SK-N-SH treated with all-trans-retinoic acid at 6 μM for 48 hours (cell line): ENCODE measurements around the gene KCNQ5.

ENCODE experiments used
- ATAC-seq: fragments of 200-7000 bp; cut with Tn5 transposase; 3 replicates; pipeline ENCODE4 v1.9.1; 2020; ENCODE audit warnings: mild to moderate bottlenecking, moderate library complexity
- ARNTL ChIP-seq: fragments of 450-650 bp; formaldehyde crosslinking; IDR thresholded peaks from 2 replicates; pipeline ENCODE4 v1.5.0; 2020; ENCODE audit warnings: low read depth, mild to moderate bottlenecking, moderate library complexity, borderline replicate concordance
- BACH2 ChIP-seq: fragments of 250-450 bp; sonication (Bioruptor Pico); IDR thresholded peaks from 2 replicates; pipeline ENCODE4 v1.9.0; 2021; ENCODE audit warnings: mild to moderate bottlenecking, borderline replicate concordance
- CSDC2 ChIP-seq: fragments of 250-450 bp; sonication (Bioruptor Pico); IDR thresholded peaks from 2 replicates; pipeline ENCODE4 v1.5.0; 2020; ENCODE audit warnings: mild to moderate bottlenecking, moderate library complexity
- CSRNP3 ChIP-seq: fragments of 250-450 bp; sonication (Bioruptor Pico); IDR thresholded peaks from 2 replicates; pipeline ENCODE4 v1.5.1; 2021; ENCODE audit warnings: mild to moderate bottlenecking, moderate library complexity
- ESRRG ChIP-seq: fragments of 250-450 bp; sonication (Bioruptor Pico); IDR thresholded peaks from 2 replicates; pipeline ENCODE4 v1.6.1; 2021; ENCODE audit warnings: mild to moderate bottlenecking
- GLIS3 ChIP-seq: fragments of 250-450 bp; sonication (Bioruptor Pico); IDR thresholded peaks from 2 replicates; pipeline ENCODE4 v1.5.0; 2020; ENCODE audit warnings: mild to moderate bottlenecking, moderate library complexity
- ISL1 ChIP-seq: fragments of 250-450 bp; sonication (Bioruptor Pico); IDR thresholded peaks from 2 replicates; pipeline ENCODE4 v2.1.2; 2022; ENCODE audit warnings: mild to moderate bottlenecking, moderate library complexity
- OSR1 ChIP-seq: fragments of 250-450 bp; sonication (Bioruptor Pico); IDR thresholded peaks from 2 replicates; pipeline ENCODE4 v1.8.0; 2022; ENCODE audit warnings: moderate library complexity, mild to moderate bottlenecking, inconsistent platforms
- PATZ1 ChIP-seq: fragments of 250-450 bp; sonication (Bioruptor Pico); IDR thresholded peaks from 2 replicates; pipeline ENCODE4 v1.8.0; 2020; ENCODE audit warnings: mild to moderate bottlenecking, moderate library complexity, borderline replicate concordance
- POU6F1 ChIP-seq: fragments of 250-450 bp; sonication (Bioruptor Pico); IDR thresholded peaks from 2 replicates; pipeline ENCODE4 v1.8.0; 2021; ENCODE audit warnings: low read depth, mild to moderate bottlenecking, moderate library complexity, borderline replicate concordance
- PPARA ChIP-seq: fragments of 250-450 bp; sonication (Bioruptor Pico); IDR thresholded peaks from 2 replicates; pipeline ENCODE4 v1.5.0; 2020; ENCODE audit warnings: mild to moderate bottlenecking, borderline replicate concordance
- RARB ChIP-seq: fragments of 250-450 bp; sonication (Bioruptor Pico); IDR thresholded peaks from 2 replicates; pipeline ENCODE4 v1.8.0; 2021; ENCODE audit warnings: mild to moderate bottlenecking, moderate library complexity
- SNAI2 ChIP-seq: fragments of 250-450 bp; sonication (Bioruptor Pico); IDR thresholded peaks from 2 replicates; pipeline ENCODE4 v1.5.0; 2020; ENCODE audit warnings: mild to moderate bottlenecking, moderate library complexity
- TCF4 ChIP-seq: fragments of 250-450 bp; sonication (Bioruptor Pico); IDR thresholded peaks from 2 replicates; pipeline ENCODE4 v1.8.0; 2021; ENCODE audit warnings: mild to moderate bottlenecking, moderate library complexity, borderline replicate concordance
- TOX ChIP-seq: fragments of 250-450 bp; sonication (Bioruptor Pico); IDR thresholded peaks from 2 replicates; pipeline ENCODE4 v1.8.0; 2021; ENCODE audit warnings: mild to moderate bottlenecking, moderate library complexity, borderline replicate concordance
- TSHZ2 ChIP-seq: fragments of 250-450 bp; sonication (Bioruptor Pico); IDR thresholded peaks from 2 replicates; pipeline ENCODE4 v1.5.0; 2020; ENCODE audit warnings: mild to moderate bottlenecking, moderate library complexity
- ZC3H10 ChIP-seq: fragments of 250-450 bp; sonication (Bioruptor Pico); IDR thresholded peaks from 2 replicates; pipeline ENCODE4 v1.5.1; 2021; ENCODE audit warnings: mild to moderate bottlenecking, moderate library complexity
- ZFP3 ChIP-seq: fragments of 250-450 bp; sonication (Bioruptor Pico); IDR thresholded peaks from 2 replicates; pipeline ENCODE4 v1.5.0; 2020; ENCODE audit warnings: mild to moderate bottlenecking, moderate library complexity
- ZFP30 ChIP-seq: fragments of 450-650 bp; formaldehyde crosslinking; IDR thresholded peaks from 2 replicates; pipeline ENCODE4 v1.5.0; 2022; ENCODE audit warnings: mild to moderate bottlenecking, moderate library complexity
- ZNF565 ChIP-seq: fragments of 450-650 bp; formaldehyde crosslinking; conservative IDR thresholded peaks from 2 replicates; pipeline ENCODE4 v1.5.0; 2020; ENCODE audit warnings: low read depth, mild to moderate bottlenecking, moderate library complexity
- ZNF70 ChIP-seq: fragments of 450-650 bp; formaldehyde crosslinking; IDR thresholded peaks from 2 replicates; pipeline ENCODE4 v1.5.0; 2020; ENCODE audit warnings: mild to moderate bottlenecking, moderate library complexity
- ZNF8 ChIP-seq: fragments of 450-650 bp; formaldehyde crosslinking; IDR thresholded peaks from 2 replicates; pipeline ENCODE4 v1.5.0; 2020; ENCODE audit warnings: mild to moderate bottlenecking, moderate library complexity

The KCNQ5 gene

GRCh38 chr6:72936766-72937559, 315.1 kb downstream of the KCNQ5 start (continued):
- TF ChIP-seq POU6F1 (CRISPR knock-in tag) (no peak), TOX (no peak)

GRCh38 chr6:72938104-72938503, 316.2 kb downstream of the KCNQ5 start:
- no peak for ATAC-seq
- no peak for TF ChIP-seq GLIS3 (CRISPR knock-in tag)
- no peak for TF ChIP-seq PATZ1 (CRISPR knock-in tag)
- no peak for TF ChIP-seq ZFP30
- TF ChIP-seq OSR1 (CRISPR knock-in tag), result no peak
- no peak for TF ChIP-seq ZNF8 (CRISPR knock-in tag)
- no peak for TF ChIP-seq TSHZ2
- no peak for TF ChIP-seq POU6F1 (CRISPR knock-in tag)
- TF ChIP-seq BACH2 (CRISPR knock-in tag), result no peak
- no peak for TF ChIP-seq ZFP3 (CRISPR knock-in tag)
- no peak for TF ChIP-seq CSRNP3
- TF ChIP-seq CSDC2, result no peak
- TF ChIP-seq TOX, result no peak
- TF ChIP-seq PPARA (CRISPR knock-in tag), result no peak
- TF ChIP-seq TCF4 (CRISPR knock-in tag), result no peak
- TF ChIP-seq ARNTL, result no peak
- TF ChIP-seq ZNF70 (CRISPR knock-in tag), result no peak
- TF ChIP-seq ZNF565 (CRISPR knock-in tag), result no peak
- TF ChIP-seq ESRRG, result no peak

- TF ChIP-seq RARB (CRISPR knock-in tag) (no peak), ZNF8 (CRISPR knock-in tag) (no peak), ZFP3 (CRISPR knock-in tag) (no peak), SNAI2 (CRISPR knock-in tag) (no peak), ZC3H10 (no peak), GLIS3 (CRISPR knock-in tag) (no peak), POU6F1 (CRISPR knock-in tag) (no peak), ISL1 (CRISPR knock-in tag) (no peak)
Measured at GRCh38 chr6:72939004-72939403, 317.1 kb downstream of the KCNQ5 start.

More at GRCh38 chr6:72939004-72939403, 317.1 kb downstream of the KCNQ5 start:
- ATAC-seq, result no peak
